ENCODE results near the gene SELENOM.
"Not testable (repeated sequence)": the region's sequence is repeated elsewhere in the genome, so short reads cannot be mapped to it uniquely, and the experiment has no call there.

Gene SELENOM

GRCh38 chr22:31069691-31070314 is 37.6 kb downstream of the SELENOM start:
- H3K27ac Mint-ChIP-seq (ENCODE audit: low read depth); ATAC-seq (replicated peaks; ENCODE audit: extremely low read depth, poor library complexity, severe bottlenecking); H3K9me3 Mint-ChIP-seq; H3K27me3 Mint-ChIP-seq; H3K36me3 Mint-ChIP-seq (ENCODE audit: insufficient read depth); H3K4me3 Mint-ChIP-seq; DNase-seq (ENCODE audit: low spot score in 2 of 2); H3K4me1 Mint-ChIP-seq: not testable (repeated sequence)

- ATAC-seq (replicated peaks; ENCODE audit: extremely low read depth, poor library complexity, severe bottlenecking), result no peak
- Mint-ChIP-seq H3K27me3 (no peaks in the 10 kb centered on the region), H3K27ac (ENCODE audit: low read depth) (no peak overlapping the region), H3K9me3 (peaks cover 1% of the 10 kb centered on the region), H3K4me3 (no peak overlapping the region), H3K4me1 (no peaks in the 10 kb centered on the region), H3K36me3 (ENCODE audit: insufficient read depth) (peaks cover 2% of the 10 kb centered on the region)
- DNase-seq (ENCODE audit: low spot score in 2 of 2), result no peak
Measured at GRCh38 chr22:31068970-31069369, 38.4 kb downstream of the SELENOM start.

- ATAC-seq (replicated peaks; ENCODE audit: extremely low read depth, poor library complexity, severe bottlenecking) (no peak), DNase-seq (ENCODE audit: low spot score in 2 of 2) (no peak)
- Mint-ChIP-seq H3K27me3 (no peaks in the 10 kb centered on the region), H3K4me1 (no peaks in the 10 kb centered on the region), H3K27ac (ENCODE audit: low read depth) (no peak overlapping the region), H3K36me3 (ENCODE audit: insufficient read depth) (peaks cover 4% of the 10 kb centered on the region), H3K4me3 (no peak overlapping the region), H3K9me3 (peaks cover 6% of the 10 kb centered on the region)
Measured at GRCh38 chr22:31064369-31064768, 43.0 kb downstream of the SELENOM start.

- Mint-ChIP-seq H3K36me3 (ENCODE audit: insufficient read depth) (peaks cover 5% of the 10 kb centered on the region), H3K4me1 (no peaks in the 10 kb centered on the region), H3K27me3 (no peaks in the 10 kb centered on the region), H3K27ac (ENCODE audit: low read depth) (no peak overlapping the region), H3K9me3 (peaks cover 6% of the 10 kb centered on the region), H3K4me3 (no peak overlapping the region)
- DNase-seq (ENCODE audit: low spot score in 2 of 2), result no peak
- no peak for ATAC-seq (replicated peaks; ENCODE audit: extremely low read depth, poor library complexity, severe bottlenecking)
Measured at GRCh38 chr22:31062566-31063230, 44.7 kb downstream of the SELENOM start.

- H3K27ac Mint-ChIP-seq (ENCODE audit: low read depth); H3K27me3 Mint-ChIP-seq; ATAC-seq (replicated peaks; ENCODE audit: extremely low read depth, poor library complexity, severe bottlenecking); DNase-seq (ENCODE audit: low spot score in 2 of 2); H3K4me1 Mint-ChIP-seq; H3K36me3 Mint-ChIP-seq (ENCODE audit: insufficient read depth); H3K9me3 Mint-ChIP-seq; H3K4me3 Mint-ChIP-seq: not testable (repeated sequence)
Measured at GRCh38 chr22:31059663-31060062, 47.7 kb downstream of the SELENOM start.

- no peak for ATAC-seq (replicated peaks; ENCODE audit: extremely low read depth, poor library complexity, severe bottlenecking)
- Mint-ChIP-seq H3K4me3 (no peak overlapping the region), H3K4me1 (no peaks in the 10 kb centered on the region), H3K36me3 (ENCODE audit: insufficient read depth) (peaks cover 2% of the 10 kb centered on the region), H3K27ac (ENCODE audit: low read depth) (no peak overlapping the region), H3K27me3 (no peaks in the 10 kb centered on the region), H3K9me3 (no peaks in the 10 kb centered on the region)
- DNase-seq (ENCODE audit: low spot score in 2 of 2), result no peak
Measured at GRCh38 chr22:31056986-31057599, 50.3 kb downstream of the SELENOM start.

GRCh38 chr22:31055635-31056159 is 51.7 kb downstream of the SELENOM start:
- ATAC-seq (replicated peaks; ENCODE audit: extremely low read depth, poor library complexity, severe bottlenecking), result no peak
- H3K27ac Mint-ChIP-seq (ENCODE audit: low read depth), result no peak overlapping the region
- no peaks in the 10 kb centered on the region for H3K9me3 Mint-ChIP-seq
- no peaks in the 10 kb centered on the region for H3K27me3 Mint-ChIP-seq
- H3K4me3 Mint-ChIP-seq, result no peak overlapping the region
- H3K36me3 Mint-ChIP-seq (ENCODE audit: insufficient read depth), result peaks cover 2% of the 10 kb centered on the region
- DNase-seq (ENCODE audit: low spot score in 2 of 2), result no peak
- H3K4me1 Mint-ChIP-seq, result no peaks in the 10 kb centered on the region

- Mint-ChIP-seq H3K4me1 (no peaks in the 10 kb centered on the region), H3K27me3 (no peaks in the 10 kb centered on the region), H3K4me3 (no peak overlapping the region), H3K9me3 (no peaks in the 10 kb centered on the region), H3K36me3 (ENCODE audit: insufficient read depth) (peaks cover 2% of the 10 kb centered on the region), H3K27ac (ENCODE audit: low read depth) (no peak overlapping the region)
- ATAC-seq (replicated peaks; ENCODE audit: extremely low read depth, poor library complexity, severe bottlenecking) (no peak), DNase-seq (ENCODE audit: low spot score in 2 of 2) (no peak)
Measured at GRCh38 chr22:31055117-31055634, 52.2 kb downstream of the SELENOM start.
